K562 (cell line): ENCODE data around the gene MYH11. TPM values are rescaled to one million over a fixed set of nuclear protein-coding genes. Genes with fewer than 3 reads are reported as not detected.
A peak's percentile ranks its signal among the peaks of the same experiment; 100 is the strongest.

ENCODE experiments used
- ATAC-seq: fragments of 200-7000 bp; cut with Tn5 transposase; 3 replicates; pipeline ENCODE4 v1.9.1; 2020; ENCODE audit warnings: moderate library complexity
- BruUV-seq: library from RNA; stranded (reverse); fragments of 400-500 nt; replicated peaks from 2 replicates; lab custom pipeline; 2021; lab: Mats Ljungman, UMichigan
- CTCF ChIA-PET: fragments of 300-600 bp; formaldehyde crosslinking; extraction: SDS; loops from one replicate; lab custom pipeline; 2021; ENCODE audit warnings: low intra/inter-chr PET ratio; lab: Yijun Ruan, JAX
- POLR2A ChIA-PET: fragments of 300-600, 350-650 bp; sonication (Branson Sonifier 250); formaldehyde crosslinking; extraction: SDS; loops from one replicate; lab custom pipeline; 2021; ENCODE audit warnings: antibody characterized with exemption, inconsistent platforms; lab: Yijun Ruan, JAX
- DNase-seq, 4 experiments: peaks; one replicate each; pipeline versions ENCODE4 v3.0.0 to v3.0.0-alpha.2; 2011 to 2018; ENCODE audit warnings: low spot score in 3 of 4, mixed read lengths in 3 of 4; ENCODE audit errors: extremely low read depth in 1 of 4
- FAIRE-seq: peaks from 2 replicates; lab custom pipeline; 2011; peaks lifted over from hg19 to GRCh38; lab: Jason Lieb, UNC
- H2AFZ ChIP-seq: 2 replicates; pipeline ENCODE4 v1.6.0; 2011; ENCODE audit warnings: low read depth, low read length, control low read depth, inconsistent platforms
- H3K27ac ChIP-seq: fragments of 200-600 bp; 3 replicates; pipeline ENCODE4 v1.8.0; 2011; ENCODE audit warnings: low read depth, mild to moderate bottlenecking, control low read depth, inconsistent platforms, low read length, moderate library complexity, mixed read lengths; ENCODE audit errors: extremely low read depth
- H3K27me3 ChIP-seq, 2 experiments: fragments of 300-600 bp in 1 of 2; 2 replicates in 1 of 2; 3 replicates in 1 of 2; pipeline versions ENCODE4 v1.6.0 to v1.8.0; 2011; ENCODE audit warnings: inconsistent platforms in 2 of 2, low read length in 2 of 2, mild to moderate bottlenecking in 1 of 2, mixed read lengths in 1 of 2, moderate library complexity in 1 of 2; ENCODE audit not compliant: control insufficient read depth in 2 of 2, insufficient read depth in 2 of 2
- H3K36me3 ChIP-seq: fragments of 300-600 bp; 3 replicates; pipeline ENCODE4 v1.8.0; 2011; ENCODE audit warnings: mild to moderate bottlenecking, low read length, inconsistent platforms; ENCODE audit not compliant: control insufficient read depth, insufficient read depth
- H3K4me1 ChIP-seq, 2 experiments: fragments of 200-600 bp in 1 of 2; replicated peaks in 1 of 2; 2 replicates in 1 of 2; 3 replicates in 1 of 2; pipeline versions ENCODE4 v1.5.1 to v1.8.0; 2011; ENCODE audit warnings: inconsistent platforms in 2 of 2, low read length in 2 of 2, mild to moderate bottlenecking in 1 of 2, mixed read lengths in 1 of 2, moderate library complexity in 1 of 2; ENCODE audit not compliant: control insufficient read depth in 2 of 2, insufficient read depth in 2 of 2
- H3K4me2 ChIP-seq: 2 replicates; pipeline ENCODE4 v1.6.1; 2011; ENCODE audit warnings: low read length, control low read depth, inconsistent platforms, mixed read lengths; ENCODE audit not compliant: insufficient read depth
- H3K4me3 ChIP-seq: fragments of 200-600 bp; sonication (generic), shearing (Covaris generic); 2 replicates; pipeline ENCODE4 v1.5.1; 2016; ENCODE audit warnings: control low read depth, inconsistent platforms
- H3K79me2 ChIP-seq: fragments of 200-600 bp; 3 replicates; pipeline ENCODE4 v1.8.0; 2011; ENCODE audit warnings: low read length, inconsistent platforms; ENCODE audit not compliant: control insufficient read depth, insufficient read depth
- H3K9ac ChIP-seq, 2 experiments: 2 replicates each; pipeline versions ENCODE4 v1.6.0 to v1.6.1; 2011; ENCODE audit warnings: low read depth in 2 of 2, low read length in 2 of 2, control low read depth in 1 of 2, inconsistent platforms in 1 of 2, mild to moderate bottlenecking in 1 of 2, mixed read lengths in 1 of 2; ENCODE audit not compliant: insufficient read depth in 1 of 2
- H3K9me1 ChIP-seq: one replicate; pipeline ENCODE4 v1.6.0; 2011; ENCODE audit warnings: inconsistent platforms, mild to moderate bottlenecking, low read length, moderate library complexity; ENCODE audit not compliant: control insufficient read depth, insufficient read depth
- H3K9me3 ChIP-seq: replicated peaks from 2 replicates; pipeline ENCODE4 v1.5.1; 2011; ENCODE audit warnings: low read depth, low read length, inconsistent platforms; ENCODE audit not compliant: control insufficient read depth, insufficient read depth
- H4K20me1 ChIP-seq: replicated peaks from 2 replicates; pipeline ENCODE4 v1.6.1; 2011; ENCODE audit warnings: low read length, inconsistent platforms, mixed read lengths; ENCODE audit not compliant: control insufficient read depth, insufficient read depth
- C11orf30 ChIP-seq: fragments of 450-650 bp; IDR thresholded peaks from 2 replicates; pipeline ENCODE4 v1.6.1; 2016; ENCODE audit warnings: low read depth, mild to moderate bottlenecking
- CHD4 ChIP-seq: fragments of 200-600 bp; sonication (generic); IDR thresholded peaks from 3 replicates; pipeline ENCODE4 v1.6.1; 2012; ENCODE audit warnings: low read depth, mild to moderate bottlenecking, mixed read lengths, low read length, inconsistent platforms; ENCODE audit not compliant: insufficient read depth, insufficient replicate concordance, poor library complexity, severe bottlenecking
- ILK ChIP-seq: fragments of 450-650 bp; IDR thresholded peaks from 2 replicates; pipeline ENCODE4 v1.6.1; 2016; ENCODE audit warnings: missing genetic modification characterization, low read depth, mild to moderate bottlenecking, missing compliant biosample characterization, moderate library complexity, borderline replicate concordance
- NFATC3 ChIP-seq: fragments of 450-650 bp; IDR thresholded peaks from 2 replicates; pipeline ENCODE4 v1.6.1; 2017; ENCODE audit warnings: mild to moderate bottlenecking
- PHF8 ChIP-seq: fragments of 200-600 bp; sonication (generic); IDR thresholded peaks from 2 replicates; pipeline ENCODE4 v1.6.1; 2012; ENCODE audit warnings: mixed run types, mild to moderate bottlenecking, inconsistent platforms, low read length, moderate library complexity, borderline replicate concordance
- PRMT5 ChIP-seq: sonication (generic); formaldehyde crosslinking; IDR thresholded peaks from 2 replicates; pipeline ENCODE4 v1.5.0; 2020; ENCODE audit warnings: missing genetic modification reagents
- ZNF143 ChIP-seq: sonication (generic); formaldehyde crosslinking; IDR thresholded peaks from 2 replicates; pipeline ENCODE4 v1.9.0; 2022; ENCODE audit warnings: mild to moderate bottlenecking, missing genetic modification reagents
- ZNF592 ChIP-seq: fragments of 450-650 bp; IDR thresholded peaks from 2 replicates; pipeline ENCODE4 v1.6.1; 2017; ENCODE audit warnings: antibody characterized with exemption, mild to moderate bottlenecking
- ZNF76 ChIP-seq: fragments of 250-450 bp; sonication (Bioruptor Pico); IDR thresholded peaks from 2 replicates; pipeline ENCODE4 v1.4.0; 2020; ENCODE audit warnings: mild to moderate bottlenecking, moderate library complexity, borderline replicate concordance
- WGBS: fragments of 100-300 bp; shearing (Covaris generic); methylation state at CpG from one replicate; pipeline ENCODE4 v1.1.6; 2016; ENCODE audit warnings: low coverage, mixed read lengths; ENCODE audit not compliant: insufficient coverage; ENCODE audit errors: missing lambda C conversion rate; 5-methylcytosine and 5-hydroxymethylcytosine counted together
- in situ Hi-C: fragments of 300-500 bp; cut with MboI; formaldehyde crosslinking; loops from 4 replicates; pipeline ENCODE4 v1.15.0; 2018; ENCODE audit warnings: inconsistent platforms, mixed read lengths
- intact Hi-C: fragments of 100-400 bp; cut with micrococcal nuclease; formaldehyde crosslinking; loops from 2 replicates; pipeline ENCODE4 v1.14.2; 2022
- polyA plus RNA-seq, 8 experiments: library from polyadenylated mRNA; depleted of rRNA in 4 of 8; stranded (reverse) in 5 of 8; unstranded in 3 of 8; fragments of >200 nt; fragmentation: Nextera tagmentation in 2 of 8; fragmentation: Illumina TruSeq in 1 of 8; extraction: Ambion mirVana in 2 of 8; extraction: Trizol in 1 of 8; gene quantifications; 2 replicates each; pipeline versions ENCODE4 v1.2.1 to v1.2.3, GENCODE V29; 2011 to 2014; ENCODE audit warnings: inconsistent platforms in 1 of 8, missing spikeins in 1 of 8
- total RNA-seq, 7 experiments: library from RNA; depleted of rRNA in 6 of 7; stranded (reverse); fragments of >200 nt in 6 of 7; fragmentation: Illumina TruSeq in 2 of 7; extraction: Trizol in 2 of 7; gene quantifications; 2 replicates each; pipeline versions ENCODE4 v1.2.1 to v1.2.3, GENCODE V29; 2011 to 2021; ENCODE audit warnings: low replicate concordance in 1 of 7

The MYH11 gene
- total and polyA plus RNA-seq, 9 of the 15 experiments (the other 6 are each of a cell fraction or from before 2014, with no cell fraction given), result 0.05 to 0.47 (median 0.08) TPM; not detected in 5

GRCh38 chr16:15658556-15658955, 198.3 kb downstream of the MYH11 start:
- DNase-seq, result no peak
- no peak overlapping the region for H2AFZ ChIP-seq
- in situ Hi-C loops, result no loop called here
- 80% methylated on average over 5 of the region's 5 CpGs for WGBS
- peaks cover 77% of the 10 kb centered on the region for H3K79me2 ChIP-seq
- H3K9me1 ChIP-seq, result peaks cover 6% of the 10 kb centered on the region
- no peak for ATAC-seq
- ChIA-PET CTCF (no interaction called here), POLR2A (interaction anchor here (0.7 to 0.8 kb wide), 2 partner anchors 9 to 18 kb away, joined by 3 read pairs; no protein-coding TSS in a partner anchor)
- BruUV-seq, result no TSS peak
- H3K9me3 ChIP-seq, result no peaks in the 10 kb centered on the region
- H3K9ac ChIP-seq, result no peak overlapping the region
- peaks cover 18 to 25% of the 10 kb centered on the region in 2 experiments; a peak in 4 of 5 replicates for H3K4me1 ChIP-seq
- no peak for FAIRE-seq
- intact Hi-C loops, result no loop called here
- 0 out of 3 replicates have a peak overlapping the region, but pooled peaks have one; percentile 16 for H3K27ac ChIP-seq
- H3K4me3 ChIP-seq, result no peak overlapping the region
- no peaks in the 10 kb centered on the region for H3K27me3 ChIP-seq
- peaks cover 14% of the 10 kb centered on the region for H4K20me1 ChIP-seq
- peaks cover 17% of the 10 kb centered on the region for H3K36me3 ChIP-seq
- H3K4me2 ChIP-seq, result no peak overlapping the region
- TF ChIP-seq ZNF592 (no peak), ZNF143 (CRISPR knock-in tag) (no peak), PHF8 (no peak), ILK (no peak), NFATC3 (no peak), C11orf30 (no peak), CHD4 (no peak), ZNF76 (CRISPR knock-in tag) (no peak), PRMT5 (CRISPR knock-in tag) (no peak)
